ENCODE data around the gene TNP1. TPM values are rescaled to one million over a fixed set of nuclear protein-coding genes. Genes with fewer than 3 reads are reported as not detected.

TNP1 gene
- total and polyA plus RNA-seq, 2 experiments from 2014 or later = not detected

DNA sequence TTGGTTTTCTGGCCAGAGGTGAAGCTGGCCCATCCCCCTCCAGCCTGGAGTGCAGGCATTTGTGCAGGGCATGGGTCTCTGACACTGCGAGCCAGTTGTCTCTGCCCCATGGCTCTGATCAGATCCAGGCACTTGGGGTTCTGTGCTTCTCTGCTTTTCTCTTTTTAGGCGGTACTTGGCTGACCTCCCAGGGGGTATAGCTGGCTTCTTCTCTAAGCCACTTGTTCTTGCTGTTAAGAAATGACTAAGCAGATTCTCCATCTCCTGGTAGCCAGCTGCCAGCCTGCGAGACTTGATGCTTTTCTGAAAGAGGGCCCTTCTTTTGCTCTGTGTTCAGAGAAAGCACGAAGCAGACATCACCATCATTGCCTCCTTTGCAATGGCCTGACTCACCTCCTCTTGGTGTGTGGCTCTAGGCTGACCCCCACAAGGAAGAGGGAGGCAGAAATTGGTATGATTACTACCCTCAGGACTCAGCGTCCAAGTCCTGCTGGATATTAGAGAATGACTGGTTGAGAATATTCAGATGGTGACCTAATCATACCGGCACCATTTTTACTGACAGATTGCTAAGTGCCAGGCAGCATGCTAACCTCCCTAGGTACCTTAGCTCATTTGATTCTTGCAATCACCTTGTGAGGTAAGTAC lies 32.7 kb downstream of the TNP1 start:
- peaks cover 11% of the 10 kb centered on the region; the same call in 1 of the 2 replicates for H3K9me2 ChIP-seq (ENCODE audit: insufficient read depth)
- Mint-ChIP-seq H3K4me3 (no peak overlapping the region), H3K4me1 (peaks cover 7% of the 10 kb centered on the region; the same call in 2 of the 3 replicates), H3K9me3 (no peaks in the 10 kb centered on the region), H3K36me3 (ENCODE audit: low read depth) (no peaks in the 10 kb centered on the region), H3K27ac (no peak overlapping the region), H3K27me3 (ENCODE audit: insufficient read depth, low read depth, poor library complexity) (peaks cover under 1% of the 10 kb centered on the region)
- no peaks in the 10 kb centered on the region for H4K20me1 ChIP-seq (replicated peaks; ENCODE audit: insufficient read depth)
- H3K36me3 ChIP-seq (ENCODE audit: insufficient read depth) = no peaks in the 10 kb centered on the region
- ATAC-seq (peak; percentile 34), DNase-seq (ENCODE audit: low spot score) (no peak)
- H3K79me2 ChIP-seq (replicated peaks; ENCODE audit: insufficient read depth) = no peaks in the 10 kb centered on the region
- no peaks in the 10 kb centered on the region for H3K27me3 ChIP-seq (ENCODE audit: insufficient read depth)
- H3F3A ChIP-seq (replicated peaks; ENCODE audit: low read depth) = no peaks in the 10 kb centered on the region
- H2AFZ ChIP-seq = peak overlapping the region; percentile 78
- H3K4me1 ChIP-seq (ENCODE audit: insufficient read depth) = no peaks in the 10 kb centered on the region
- H3K4me2 ChIP-seq = no peak overlapping the region
- H3K4me3 ChIP-seq = no peak overlapping the region
- TF ChIP-seq CREB1 (CRISPR knock-in tag; IDR thresholded peaks at IDR 0.05; ENCODE audit: low read depth) = no peak
- no peak for TF ChIP-seq CTCF (conservative IDR thresholded peaks at IDR 0.05; ENCODE audit: low read depth in 2 of 2)
- TF ChIP-seq, protein P1, sequence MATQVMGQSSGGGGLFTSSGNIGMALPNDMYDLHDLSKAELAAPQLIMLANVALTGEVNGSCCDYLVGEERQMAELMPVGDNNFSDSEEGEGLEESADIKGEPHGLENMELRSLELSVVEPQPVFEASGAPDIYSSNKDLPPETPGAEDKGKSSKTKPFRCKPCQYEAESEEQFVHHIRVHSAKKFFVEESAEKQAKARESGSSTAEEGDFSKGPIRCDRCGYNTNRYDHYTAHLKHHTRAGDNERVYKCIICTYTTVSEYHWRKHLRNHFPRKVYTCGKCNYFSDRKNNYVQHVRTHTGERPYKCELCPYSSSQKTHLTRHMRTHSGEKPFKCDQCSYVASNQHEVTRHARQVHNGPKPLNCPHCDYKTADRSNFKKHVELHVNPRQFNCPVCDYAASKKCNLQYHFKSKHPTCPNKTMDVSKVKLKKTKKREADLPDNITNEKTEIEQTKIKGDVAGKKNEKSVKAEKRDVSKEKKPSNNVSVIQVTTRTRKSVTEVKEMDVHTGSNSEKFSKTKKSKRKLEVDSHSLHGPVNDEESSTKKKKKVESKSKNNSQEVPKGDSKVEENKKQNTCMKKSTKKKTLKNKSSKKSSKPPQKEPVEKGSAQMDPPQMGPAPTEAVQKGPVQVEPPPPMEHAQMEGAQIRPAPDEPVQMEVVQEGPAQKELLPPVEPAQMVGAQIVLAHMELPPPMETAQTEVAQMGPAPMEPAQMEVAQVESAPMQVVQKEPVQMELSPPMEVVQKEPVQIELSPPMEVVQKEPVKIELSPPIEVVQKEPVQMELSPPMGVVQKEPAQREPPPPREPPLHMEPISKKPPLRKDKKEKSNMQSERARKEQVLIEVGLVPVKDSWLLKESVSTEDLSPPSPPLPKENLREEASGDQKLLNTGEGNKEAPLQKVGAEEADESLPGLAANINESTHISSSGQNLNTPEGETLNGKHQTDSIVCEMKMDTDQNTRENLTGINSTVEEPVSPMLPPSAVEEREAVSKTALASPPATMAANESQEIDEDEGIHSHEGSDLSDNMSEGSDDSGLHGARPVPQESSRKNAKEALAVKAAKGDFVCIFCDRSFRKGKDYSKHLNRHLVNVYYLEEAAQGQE (IDR thresholded peaks at IDR 0.05; ENCODE audit: unreplicated experiment) = no peak
- no peak for TF ChIP-seq STAT1 (IDR thresholded peaks at IDR 0.05; ENCODE audit: unreplicated experiment)
- no peak for TF ChIP-seq EZH2 (IDR thresholded peaks at IDR 0.05; ENCODE audit: low read depth, unreplicated experiment)
- no peak for TF ChIP-seq EZH2phosphoT487 (IDR thresholded peaks at IDR 0.05; ENCODE audit: unreplicated experiment)
- TF ChIP-seq, protein P2, sequence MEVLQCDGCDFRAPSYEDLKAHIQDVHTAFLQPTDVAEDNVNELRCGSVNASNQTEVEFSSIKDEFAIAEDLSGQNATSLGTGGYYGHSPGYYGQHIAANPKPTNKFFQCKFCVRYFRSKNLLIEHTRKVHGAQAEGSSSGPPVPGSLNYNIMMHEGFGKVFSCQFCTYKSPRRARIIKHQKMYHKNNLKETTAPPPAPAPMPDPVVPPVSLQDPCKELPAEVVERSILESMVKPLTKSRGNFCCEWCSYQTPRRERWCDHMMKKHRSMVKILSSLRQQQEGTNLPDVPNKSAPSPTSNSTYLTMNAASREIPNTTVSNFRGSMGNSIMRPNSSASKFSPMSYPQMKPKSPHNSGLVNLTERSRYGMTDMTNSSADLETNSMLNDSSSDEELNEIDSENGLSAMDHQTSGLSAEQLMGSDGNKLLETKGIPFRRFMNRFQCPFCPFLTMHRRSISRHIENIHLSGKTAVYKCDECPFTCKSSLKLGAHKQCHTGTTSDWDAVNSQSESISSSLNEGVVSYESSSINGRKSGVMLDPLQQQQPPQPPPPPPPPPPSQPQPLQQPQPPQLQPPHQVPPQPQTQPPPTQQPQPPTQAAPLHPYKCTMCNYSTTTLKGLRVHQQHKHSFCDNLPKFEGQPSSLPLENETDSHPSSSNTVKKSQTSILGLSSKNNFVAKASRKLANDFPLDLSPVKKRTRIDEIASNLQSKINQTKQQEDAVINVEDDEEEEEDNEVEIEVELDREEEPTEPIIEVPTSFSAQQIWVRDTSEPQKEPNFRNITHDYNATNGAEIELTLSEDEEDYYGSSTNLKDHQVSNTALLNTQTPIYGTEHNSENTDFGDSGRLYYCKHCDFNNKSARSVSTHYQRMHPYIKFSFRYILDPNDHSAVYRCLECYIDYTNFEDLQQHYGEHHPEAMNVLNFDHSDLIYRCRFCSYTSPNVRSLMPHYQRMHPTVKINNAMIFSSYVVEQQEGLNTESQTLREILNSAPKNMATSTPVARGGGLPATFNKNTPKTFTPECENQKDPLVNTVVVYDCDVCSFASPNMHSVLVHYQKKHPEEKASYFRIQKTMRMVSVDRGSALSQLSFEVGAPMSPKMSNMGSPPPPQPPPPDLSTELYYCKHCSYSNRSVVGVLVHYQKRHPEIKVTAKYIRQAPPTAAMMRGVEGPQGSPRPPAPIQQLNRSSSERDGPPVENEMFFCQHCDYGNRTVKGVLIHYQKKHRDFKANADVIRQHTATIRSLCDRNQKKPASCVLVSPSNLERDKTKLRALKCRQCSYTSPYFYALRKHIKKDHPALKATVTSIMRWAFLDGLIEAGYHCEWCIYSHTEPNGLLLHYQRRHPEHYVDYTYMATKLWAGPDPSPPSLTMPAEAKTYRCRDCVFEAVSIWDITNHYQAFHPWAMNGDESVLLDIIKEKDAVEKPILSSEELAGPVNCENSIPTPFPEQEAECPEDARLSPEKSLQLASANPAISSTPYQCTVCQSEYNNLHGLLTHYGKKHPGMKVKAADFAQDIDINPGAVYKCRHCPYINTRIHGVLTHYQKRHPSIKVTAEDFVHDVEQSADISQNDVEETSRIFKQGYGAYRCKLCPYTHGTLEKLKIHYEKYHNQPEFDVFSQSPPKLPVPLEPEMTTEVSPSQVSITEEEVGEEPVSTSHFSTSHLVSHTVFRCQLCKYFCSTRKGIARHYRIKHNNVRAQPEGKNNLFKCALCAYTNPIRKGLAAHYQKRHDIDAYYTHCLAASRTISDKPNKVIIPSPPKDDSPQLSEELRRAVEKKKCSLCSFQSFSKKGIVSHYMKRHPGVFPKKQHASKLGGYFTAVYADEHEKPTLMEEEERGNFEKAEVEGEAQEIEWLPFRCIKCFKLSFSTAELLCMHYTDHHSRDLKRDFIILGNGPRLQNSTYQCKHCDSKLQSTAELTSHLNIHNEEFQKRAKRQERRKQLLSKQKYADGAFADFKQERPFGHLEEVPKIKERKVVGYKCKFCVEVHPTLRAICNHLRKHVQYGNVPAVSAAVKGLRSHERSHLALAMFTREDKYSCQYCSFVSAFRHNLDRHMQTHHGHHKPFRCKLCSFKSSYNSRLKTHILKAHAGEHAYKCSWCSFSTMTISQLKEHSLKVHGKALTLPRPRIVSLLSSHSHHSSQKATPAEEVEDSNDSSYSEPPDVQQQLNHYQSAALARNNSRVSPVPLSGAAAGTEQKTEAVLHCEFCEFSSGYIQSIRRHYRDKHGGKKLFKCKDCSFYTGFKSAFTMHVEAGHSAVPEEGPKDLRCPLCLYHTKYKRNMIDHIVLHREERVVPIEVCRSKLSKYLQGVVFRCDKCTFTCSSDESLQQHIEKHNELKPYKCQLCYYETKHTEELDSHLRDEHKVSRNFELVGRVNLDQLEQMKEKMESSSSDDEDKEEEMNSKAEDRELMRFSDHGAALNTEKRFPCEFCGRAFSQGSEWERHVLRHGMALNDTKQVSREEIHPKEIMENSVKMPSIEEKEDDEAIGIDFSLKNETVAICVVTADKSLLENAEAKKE (CRISPR knock-in tag; IDR thresholded peaks at IDR 0.05) = no peak
- no peak for TF ChIP-seq ZNF114 (CRISPR knock-in tag; IDR thresholded peaks at IDR 0.05)
- no peak for TF ChIP-seq ETS1 (IDR thresholded peaks at IDR 0.05)
- TF ChIP-seq ZNF331 (CRISPR knock-in tag; IDR thresholded peaks at IDR 0.05; ENCODE audit: low read depth) = no peak
- TF ChIP-seq POLR2AphosphoS5 (IDR thresholded peaks at IDR 0.05; ENCODE audit: low read depth) = no peak
- no peak for TF ChIP-seq NANOG (IDR thresholded peaks at IDR 0.05; ENCODE audit: borderline replicate concordance)
- no peak for TF ChIP-seq JUNB (IDR thresholded peaks at IDR 0.05; ENCODE audit: unreplicated experiment)
- H3K27ac ChIP-seq (ENCODE audit: low read depth) = no peak overlapping the region
